ENCODE results near the gene CNTN4. TPM values are rescaled to one million over a fixed set of nuclear protein-coding genes. Genes with fewer than 3 reads are reported as not detected.

CNTN4 gene
- total RNA-seq, 1 donor from 2014 or later = not detected

DNA sequence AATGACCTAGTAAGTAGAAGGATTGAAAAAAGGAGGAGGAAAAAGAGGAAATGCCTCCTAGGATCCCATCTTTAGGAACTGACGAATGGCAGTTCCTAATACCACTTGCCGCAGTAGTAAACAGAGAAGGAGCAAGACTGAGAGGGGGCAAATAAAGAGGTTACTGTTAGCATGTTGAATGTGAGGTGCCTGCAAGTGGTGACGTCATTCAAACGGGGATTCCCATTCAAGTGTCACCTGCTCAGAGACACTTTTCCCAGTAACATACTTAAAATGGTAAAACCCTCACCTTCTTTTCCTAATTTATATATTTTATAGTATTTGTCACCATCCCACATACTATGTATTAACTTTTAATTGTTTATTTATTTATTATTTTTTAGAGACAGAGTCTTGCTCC is 832.6 kb downstream of the CNTN4 start:
- no peak overlapping the region for H3K4me3 ChIP-seq (ENCODE audit: insufficient read depth, low read depth, low read length)
- Mint-ChIP-seq H3K4me3 (ENCODE audit: unreplicated experiment) (no peak overlapping the region), H3K36me3 (ENCODE audit: low read depth, unreplicated experiment) (no peaks in the 10 kb centered on the region), H3K9me3 (ENCODE audit: unreplicated experiment) (peaks cover 9% of the 10 kb centered on the region), H3K27me3 (ENCODE audit: low read depth, unreplicated experiment) (no peaks in the 10 kb centered on the region), H3K4me1 (ENCODE audit: low read depth, unreplicated experiment) (no peaks in the 10 kb centered on the region), H3K27ac (ENCODE audit: unreplicated experiment) (no peak overlapping the region)
- no peaks in the 10 kb centered on the region for H3K36me3 ChIP-seq (ENCODE audit: insufficient read depth, low read length)
- DNase-seq (ENCODE audit: low read depth) (no peak), FAIRE-seq (no peak)
- H3K27ac ChIP-seq (ENCODE audit: low read depth, low read length) = no peak overlapping the region
- no peak for TF ChIP-seq EZH2 (IDR thresholded peaks at IDR 0.05; ENCODE audit: insufficient read depth, low read length)
- no peak overlapping the region for H3K9ac ChIP-seq (ENCODE audit: low read length)
- H3K27me3 ChIP-seq (ENCODE audit: insufficient read depth, low read length) = no peaks in the 10 kb centered on the region
- H3K9me3 ChIP-seq (ENCODE audit: insufficient read depth, low read depth, low read length) = no peaks in the 10 kb centered on the region
- H3K4me2 ChIP-seq (ENCODE audit: low read length) = no peak overlapping the region
- H2AFZ ChIP-seq (ENCODE audit: low read depth, low read length) = no peak overlapping the region
- no peaks in the 10 kb centered on the region for H3K79me2 ChIP-seq (ENCODE audit: insufficient read depth, low read length)
- H4K20me1 ChIP-seq (ENCODE audit: insufficient read depth, low read length) = no peaks in the 10 kb centered on the region
- no peaks in the 10 kb centered on the region for H3K4me1 ChIP-seq (ENCODE audit: insufficient read depth, low read length)

DNA sequence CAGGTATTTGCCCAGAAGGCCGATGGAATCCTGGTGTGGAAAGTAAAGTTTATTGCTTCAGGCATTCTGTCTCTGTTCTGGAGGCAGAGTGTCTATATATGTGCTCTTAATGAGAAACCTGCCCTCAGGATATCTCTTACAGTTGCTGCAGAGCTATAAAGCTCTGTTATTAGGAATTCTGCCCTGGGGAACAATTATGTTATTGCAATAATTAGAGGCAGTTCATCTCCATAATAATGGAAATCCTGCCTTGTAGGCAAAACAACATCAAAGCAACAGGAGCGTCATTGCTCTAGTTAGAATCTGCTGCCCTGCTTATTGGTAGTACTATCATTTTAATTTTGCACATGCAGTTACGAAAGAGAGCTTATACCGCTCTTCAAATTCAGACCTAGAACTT is 835.9 kb downstream of the CNTN4 start:
- Histone ChIP-seq H3K4me3 (ENCODE audit: insufficient read depth, low read depth, low read length) (no peak overlapping the region), H3K27me3 (ENCODE audit: insufficient read depth, low read length) (no peaks in the 10 kb centered on the region), H3K9me3 (ENCODE audit: insufficient read depth, low read depth, low read length) (no peaks in the 10 kb centered on the region), H3K4me2 (ENCODE audit: low read length) (no peak overlapping the region), H3K9ac (ENCODE audit: low read length) (no peak overlapping the region), H3K36me3 (ENCODE audit: insufficient read depth, low read length) (no peaks in the 10 kb centered on the region), H3K27ac (ENCODE audit: low read depth, low read length) (no peak overlapping the region), H4K20me1 (ENCODE audit: insufficient read depth, low read length) (no peaks in the 10 kb centered on the region), H3K79me2 (ENCODE audit: insufficient read depth, low read length) (no peaks in the 10 kb centered on the region), H3K4me1 (ENCODE audit: insufficient read depth, low read length) (no peaks in the 10 kb centered on the region), H2AFZ (ENCODE audit: low read depth, low read length) (no peak overlapping the region)
- no peak overlapping the region for H3K27ac Mint-ChIP-seq (ENCODE audit: unreplicated experiment)
- H3K9me3 Mint-ChIP-seq (ENCODE audit: unreplicated experiment) = peaks cover 14% of the 10 kb centered on the region
- no peak for FAIRE-seq
- no peaks in the 10 kb centered on the region for H3K27me3 Mint-ChIP-seq (ENCODE audit: low read depth, unreplicated experiment)
- no peaks in the 10 kb centered on the region for H3K4me1 Mint-ChIP-seq (ENCODE audit: low read depth, unreplicated experiment)
- H3K4me3 Mint-ChIP-seq (ENCODE audit: unreplicated experiment) = no peak overlapping the region
- DNase-seq (ENCODE audit: low read depth) = no peak
- H3K36me3 Mint-ChIP-seq (ENCODE audit: low read depth, unreplicated experiment) = no peaks in the 10 kb centered on the region
- no peak for TF ChIP-seq EZH2 (IDR thresholded peaks at IDR 0.05; ENCODE audit: insufficient read depth, low read length)
- TF ChIP-seq, protein P1, sequence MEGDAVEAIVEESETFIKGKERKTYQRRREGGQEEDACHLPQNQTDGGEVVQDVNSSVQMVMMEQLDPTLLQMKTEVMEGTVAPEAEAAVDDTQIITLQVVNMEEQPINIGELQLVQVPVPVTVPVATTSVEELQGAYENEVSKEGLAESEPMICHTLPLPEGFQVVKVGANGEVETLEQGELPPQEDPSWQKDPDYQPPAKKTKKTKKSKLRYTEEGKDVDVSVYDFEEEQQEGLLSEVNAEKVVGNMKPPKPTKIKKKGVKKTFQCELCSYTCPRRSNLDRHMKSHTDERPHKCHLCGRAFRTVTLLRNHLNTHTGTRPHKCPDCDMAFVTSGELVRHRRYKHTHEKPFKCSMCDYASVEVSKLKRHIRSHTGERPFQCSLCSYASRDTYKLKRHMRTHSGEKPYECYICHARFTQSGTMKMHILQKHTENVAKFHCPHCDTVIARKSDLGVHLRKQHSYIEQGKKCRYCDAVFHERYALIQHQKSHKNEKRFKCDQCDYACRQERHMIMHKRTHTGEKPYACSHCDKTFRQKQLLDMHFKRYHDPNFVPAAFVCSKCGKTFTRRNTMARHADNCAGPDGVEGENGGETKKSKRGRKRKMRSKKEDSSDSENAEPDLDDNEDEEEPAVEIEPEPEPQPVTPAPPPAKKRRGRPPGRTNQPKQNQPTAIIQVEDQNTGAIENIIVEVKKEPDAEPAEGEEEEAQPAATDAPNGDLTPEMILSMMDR (IDR thresholded peaks at IDR 0.05; ENCODE audit: insufficient read depth, low read depth, low read length) = no peak

DNA sequence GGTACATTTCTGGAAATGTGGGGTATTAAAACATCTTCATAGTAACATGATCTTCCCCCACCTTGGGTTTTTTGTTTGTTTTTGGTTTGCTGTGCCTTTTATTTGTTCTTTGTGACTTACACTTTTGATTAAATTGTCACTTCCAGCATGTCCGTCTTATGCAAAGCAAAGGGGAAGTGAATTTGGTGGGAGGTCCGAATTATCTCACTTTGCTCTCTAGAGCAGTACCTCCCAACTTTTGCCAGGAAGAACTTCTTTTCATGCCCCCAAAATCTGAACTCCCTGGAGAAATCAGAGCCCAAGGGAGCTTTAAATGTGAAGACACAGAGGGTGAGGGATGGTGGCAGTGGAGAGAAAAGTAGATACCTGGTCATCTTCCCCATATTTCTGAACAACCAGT is 838.4 kb downstream of the CNTN4 start:
- H3K4me2 ChIP-seq (ENCODE audit: low read length) = no peak overlapping the region
- DNase-seq (ENCODE audit: low read depth) (no peak), FAIRE-seq (no peak)
- H3K9ac ChIP-seq (ENCODE audit: low read length) = no peak overlapping the region
- H3K27ac Mint-ChIP-seq (ENCODE audit: unreplicated experiment) = no peak overlapping the region
- no peaks in the 10 kb centered on the region for H3K27me3 ChIP-seq (ENCODE audit: insufficient read depth, low read length)
- no peaks in the 10 kb centered on the region for H3K9me3 ChIP-seq (ENCODE audit: insufficient read depth, low read depth, low read length)
- no peak overlapping the region for H3K4me3 Mint-ChIP-seq (ENCODE audit: unreplicated experiment)
- H3K27me3 Mint-ChIP-seq (ENCODE audit: low read depth, unreplicated experiment) = no peaks in the 10 kb centered on the region
- H3K4me3 ChIP-seq (ENCODE audit: insufficient read depth, low read depth, low read length) = no peak overlapping the region
- no peaks in the 10 kb centered on the region for H3K4me1 Mint-ChIP-seq (ENCODE audit: low read depth, unreplicated experiment)
- no peak overlapping the region for H2AFZ ChIP-seq (ENCODE audit: low read depth, low read length)
- no peaks in the 10 kb centered on the region for H3K36me3 Mint-ChIP-seq (ENCODE audit: low read depth, unreplicated experiment)
- H4K20me1 ChIP-seq (ENCODE audit: insufficient read depth, low read length) = no peaks in the 10 kb centered on the region
- H3K36me3 ChIP-seq (ENCODE audit: insufficient read depth, low read length) = no peaks in the 10 kb centered on the region
- H3K79me2 ChIP-seq (ENCODE audit: insufficient read depth, low read length) = no peaks in the 10 kb centered on the region
- TF ChIP-seq EZH2 (IDR thresholded peaks at IDR 0.05; ENCODE audit: insufficient read depth, low read length) = no peak
- TF ChIP-seq, protein P1 (IDR thresholded peaks at IDR 0.05; ENCODE audit: insufficient read depth, low read depth, low read length) = no peak
- H3K4me1 ChIP-seq (ENCODE audit: insufficient read depth, low read length) = no peaks in the 10 kb centered on the region
- H3K27ac ChIP-seq (ENCODE audit: low read depth, low read length) = no peak overlapping the region
- peaks cover 16% of the 10 kb centered on the region for H3K9me3 Mint-ChIP-seq (ENCODE audit: unreplicated experiment)
